Measurements from ENCODE around the gene ECEL1. TPM values are rescaled to one million over a fixed set of nuclear protein-coding genes. Genes with fewer than 3 reads are reported as not detected.

The ECEL1 gene
- total and polyA plus RNA-seq, 2 of the 4 experiments (the other 2 are of a cell fraction): not detected

GRCh38 chr2:232448304-232448690, 39.3 kb downstream of the ECEL1 start:
- no peak overlapping the region for H2AFZ ChIP-seq (replicated peaks; ENCODE audit: low read length, poor library complexity)
- H3K9me1 ChIP-seq (ENCODE audit: insufficient read depth, low read length): no peaks in the 10 kb centered on the region
- H2BK15ac ChIP-seq (ENCODE audit: low read depth, low read length): no peak overlapping the region
- WGBS, 2 experiments (ENCODE audit: extremely low coverage in 2 of 2, insufficient read length in 1 of 2): no CpG with 5 or more reads among the region's 10 CpGs
- H3K4me3 ChIP-seq (ENCODE audit: insufficient read depth, low read depth, low read length): no peak overlapping the region
- no peaks in the 10 kb centered on the region for H3K9me3 ChIP-seq (ENCODE audit: control insufficient read depth, insufficient read depth, low read length)
- no peaks in the 10 kb centered on the region for H3K36me3 ChIP-seq (ENCODE audit: control insufficient read depth, insufficient read depth, low read length)
- no peak overlapping the region for H3K4me2 ChIP-seq (ENCODE audit: low read depth, low read length)
- H4K20me1 ChIP-seq (ENCODE audit: insufficient read depth, low read length): no peaks in the 10 kb centered on the region
- no peak overlapping the region for H2AK5ac ChIP-seq (ENCODE audit: low read depth, low read length)
- H2BK120ac ChIP-seq (ENCODE audit: low read depth, low read length): no peak overlapping the region
- H3K4me1 ChIP-seq (ENCODE audit: control insufficient read depth, insufficient read depth, low read length): no peaks in the 10 kb centered on the region
- H4K5ac ChIP-seq (ENCODE audit: low read depth, low read length): no peak overlapping the region
- H4K8ac ChIP-seq (ENCODE audit: low read depth in 2 of 2, low read length in 2 of 2): no peak overlapping the region
- H3K79me1 ChIP-seq (ENCODE audit: low read depth in 1 of 2, low read length in 2 of 2): no peaks in the 10 kb centered on the region
- no peak overlapping the region for H3K4ac ChIP-seq (ENCODE audit: low read depth, low read length)
- H2BK5ac ChIP-seq (ENCODE audit: low read depth, low read length, poor library complexity, severe bottlenecking): no peak overlapping the region
- H2AK9ac ChIP-seq (replicated peaks; ENCODE audit: low read depth, low read length, poor library complexity): no peak overlapping the region
- H4K91ac ChIP-seq (ENCODE audit: insufficient read depth, low read depth, low read length): no peak overlapping the region
- H3K27ac ChIP-seq (ENCODE audit: insufficient read depth, low read length): no peak overlapping the region
- dilution Hi-C loops (cut with HindIII; ENCODE audit: low sequenced_read_pairs, unreplicated experiment): no loop called here
- no peak overlapping the region for H3K56ac ChIP-seq (ENCODE audit: extremely low read depth, insufficient read depth, low read length)
- CTCF ChIA-PET: interaction anchor here (1.4 kb wide), 1 partner anchor 548 kb away, joined by 4 read pairs; no protein-coding TSS in a partner anchor
- no peak overlapping the region for H3K14ac ChIP-seq (replicated peaks; ENCODE audit: low read depth, low read length)
- in situ Hi-C loops (cut with MboI; ENCODE audit: low sequenced_read_pairs): no loop called here
- H3K27me3 ChIP-seq (ENCODE audit: control insufficient read depth, insufficient read depth, low read length): peaks cover 9% of the 10 kb centered on the region
- no peak for DNase-seq
- intact Hi-C loops (cut with micrococcal nuclease): no loop called here
- no peak overlapping the region for H2BK20ac ChIP-seq (ENCODE audit: low read depth, low read length)
- no peak for TF ChIP-seq CEBPB (IDR thresholded peaks at IDR 0.05; ENCODE audit: low read depth, low read length)
- TF ChIP-seq RFX5 (IDR thresholded peaks at IDR 0.05; ENCODE audit: low read depth, low read length): no peak
- no peak for TF ChIP-seq FOS (IDR thresholded peaks at IDR 0.05; ENCODE audit: low read depth, low read length)
- TF ChIP-seq USF2 (IDR thresholded peaks at IDR 0.05; ENCODE audit: low read depth, low read length): no peak
- TF ChIP-seq ELK1 (IDR thresholded peaks at IDR 0.05; ENCODE audit: borderline replicate concordance, low read depth, low read length): no peak
- no peak for TF ChIP-seq NFE2L2 (IDR thresholded peaks at IDR 0.05; ENCODE audit: low read depth, low read length)
- TF ChIP-seq MAZ (IDR thresholded peaks at IDR 0.05; ENCODE audit: borderline replicate concordance, low read depth, low read length): no peak
- TF ChIP-seq SMC3 (IDR thresholded peaks at IDR 0.05; ENCODE audit: low read depth, low read length): no peak
- no peak for TF ChIP-seq RAD21 (IDR thresholded peaks at IDR 0.05; ENCODE audit: low read length)
- TF ChIP-seq MAFK (IDR thresholded peaks at IDR 0.05; ENCODE audit: low read depth, low read length): no peak
- no peak for TF ChIP-seq CHD1 (IDR thresholded peaks at IDR 0.05; ENCODE audit: low read depth, low read length)
- no peak for TF ChIP-seq POLR2A (IDR thresholded peaks at IDR 0.05; ENCODE audit: low read depth, low read length)
- TF ChIP-seq MXI1 (IDR thresholded peaks at IDR 0.05; ENCODE audit: borderline replicate concordance, low read depth, low read length): no peak
- no peak for TF ChIP-seq RCOR1 (IDR thresholded peaks at IDR 0.05; ENCODE audit: insufficient replicate concordance, low read length)
- TF ChIP-seq BHLHE40 (IDR thresholded peaks at IDR 0.05; ENCODE audit: low read depth, low read length): no peak
- no peak for TF ChIP-seq CTCF (conservative IDR thresholded peaks at IDR 0.05; ENCODE audit: low read depth, low read length)
- H3K18ac ChIP-seq (ENCODE audit: low read depth, low read length): no peak overlapping the region
- no peak for ATAC-seq (ENCODE audit: low read depth)
- POLR2A ChIA-PET (ENCODE audit: unreplicated experiment): no interaction called here
- H3K9ac ChIP-seq (ENCODE audit: low read depth, low read length): no peak overlapping the region
- no peak overlapping the region for H3K23ac ChIP-seq (ENCODE audit: low read depth, low read length)
- no TSS peak for BruUV-seq (replicated peaks)
